Stimulated activated CD8-positive, alpha-beta memory T cell treated with anti-CD3 and anti-CD28 coated beads, Interleukin-2, amount 100 ng/mL, for 48 hours (primary cell): ENCODE measurements around the gene MAML2.

ENCODE experiments used
- DNase-seq, 2 donors: peaks; one replicate each; pipeline ENCODE4 v3.0.0-alpha.2; 2020; ENCODE audit warnings: low read depth in 2 of 2

The MAML2 gene

DNA sequence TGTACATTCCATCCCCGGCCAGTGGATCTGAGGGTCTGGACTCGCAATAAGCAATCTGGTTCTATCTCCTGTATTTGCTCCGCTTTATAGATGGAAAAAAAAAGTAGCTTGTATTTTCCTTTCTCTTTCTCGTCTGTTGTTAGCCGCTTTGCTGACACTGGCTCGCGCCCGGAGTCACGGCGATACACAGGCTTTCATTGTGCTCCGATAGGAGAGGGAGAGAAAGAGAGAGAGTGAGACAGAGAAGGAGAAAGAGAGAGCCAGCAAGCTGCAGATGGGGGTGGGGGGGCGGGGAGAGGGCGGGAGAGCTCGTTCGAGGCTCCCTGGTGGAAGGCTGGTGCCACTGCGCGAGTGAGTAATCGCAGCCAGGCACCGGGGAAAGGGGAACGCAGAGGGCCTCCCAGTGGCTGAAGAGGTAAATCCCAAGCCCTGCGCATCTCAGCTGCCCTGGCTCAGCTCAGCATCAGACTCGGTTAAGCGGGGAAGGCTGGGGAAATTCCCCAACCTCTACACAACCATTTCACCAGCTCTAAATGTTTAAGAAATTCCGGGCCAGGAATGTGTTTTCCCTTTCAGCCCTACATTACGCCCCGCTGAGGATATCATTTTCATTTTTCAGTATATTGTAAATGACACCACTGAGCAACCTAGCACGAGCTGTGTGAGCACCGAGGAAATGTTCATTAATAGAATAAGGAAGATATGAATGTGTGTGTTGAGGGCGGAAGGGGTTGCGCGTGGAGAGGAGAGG is at the start of gene MAML2:
Gene MAML2 (minus strand): TSS at position 235 of the 751 bp plus-strand sequence. CDS start 1,300 bp downstream, outside the sequence.
- DNase-seq, result peak; percentile 79 to 84

DNA sequence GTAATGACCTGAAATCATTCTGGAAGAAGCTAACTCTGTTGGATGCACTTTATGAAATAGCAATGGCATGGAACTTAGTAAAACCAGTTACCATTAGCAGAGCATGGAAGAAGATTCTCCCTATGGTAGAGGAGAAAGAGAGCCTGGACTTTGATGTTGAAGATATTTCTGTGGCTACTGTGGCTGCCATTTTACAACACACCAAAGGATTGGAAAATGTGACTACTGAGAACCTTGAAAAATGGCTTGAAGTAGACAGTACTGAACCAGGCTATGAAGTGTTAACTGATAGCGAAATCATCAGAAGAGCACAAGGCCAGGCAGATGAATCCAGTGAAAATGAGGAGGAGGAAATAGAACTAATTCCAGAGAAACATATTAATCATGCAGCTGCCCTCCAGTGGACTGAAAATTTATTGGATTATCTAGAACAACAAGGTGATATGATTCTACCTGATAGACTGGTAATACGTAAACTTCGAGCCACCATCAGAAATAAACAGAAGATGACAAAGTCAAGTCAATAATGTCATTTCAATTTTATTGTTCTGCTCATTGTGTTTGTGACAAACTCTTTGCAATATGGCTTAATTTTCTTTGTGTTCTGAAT is 48.8 kb upstream of the MAML2 start:
- no peak for DNase-seq

DNA sequence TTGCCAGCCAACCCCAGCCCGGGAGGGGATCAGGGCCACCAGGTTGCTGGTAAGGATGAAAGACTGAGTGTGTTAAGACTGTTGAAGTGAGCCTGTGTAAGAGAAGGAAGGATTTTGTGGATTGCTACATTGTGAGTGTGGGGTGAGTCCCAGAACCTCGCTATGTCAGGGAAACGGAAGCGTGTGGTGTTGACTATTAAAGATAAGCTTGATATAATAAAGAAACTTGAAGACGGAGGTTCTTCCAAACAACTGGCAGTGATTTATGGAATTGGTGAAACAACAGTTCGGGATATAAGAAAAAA is 47.4 kb upstream of the MAML2 start:
- DNase-seq, result no peak

DNA sequence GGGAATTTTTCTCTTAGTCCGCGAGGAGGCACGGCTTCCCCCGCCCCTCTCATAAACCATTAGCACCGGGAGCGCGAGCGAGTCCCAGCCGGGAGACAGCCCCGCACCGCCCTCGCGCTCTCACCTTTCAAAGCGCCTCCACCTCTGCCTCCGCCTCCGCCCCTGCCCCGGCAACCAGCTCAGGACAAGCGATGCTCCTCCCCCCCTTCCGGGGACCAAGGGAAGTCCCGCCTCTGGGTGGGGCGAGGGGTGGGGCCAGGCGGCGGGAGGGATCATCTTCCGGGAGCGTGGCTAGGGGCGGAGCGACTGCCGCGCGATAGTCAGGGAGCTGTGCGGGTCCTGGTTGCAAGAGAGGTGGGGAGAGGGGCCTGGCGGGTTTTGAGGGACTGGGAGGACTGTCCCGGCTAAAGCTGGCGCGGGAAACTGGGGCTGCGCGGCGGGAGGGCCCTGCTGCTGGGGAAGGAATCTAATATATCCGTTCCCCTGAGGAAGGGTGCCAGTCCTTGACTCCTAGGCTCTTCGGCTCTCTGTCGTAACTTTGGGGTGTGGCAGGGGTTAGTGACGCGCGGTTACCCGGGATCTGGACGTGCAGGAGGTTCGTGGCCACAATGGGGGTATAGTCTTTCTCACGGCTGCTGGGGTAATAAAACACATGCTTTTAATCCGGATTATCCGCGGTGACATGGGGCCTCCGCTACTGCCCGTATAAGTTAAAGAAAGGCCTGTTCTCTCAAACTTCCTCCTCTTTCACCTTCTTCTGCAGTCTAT is 46.9 kb upstream of the MAML2 start, which contains the start of the genes CCDC82 and JRKL:
Gene CCDC82 (minus strand): TSS at position 193 of the 768 bp plus-strand sequence. CDS start 5,165 bp downstream, outside the sequence.
Gene JRKL (plus strand): TSS at position 294 of the 768 bp plus-strand sequence. CDS start 637 bp downstream, outside the sequence.
- peak; percentile 98 for DNase-seq

DNA sequence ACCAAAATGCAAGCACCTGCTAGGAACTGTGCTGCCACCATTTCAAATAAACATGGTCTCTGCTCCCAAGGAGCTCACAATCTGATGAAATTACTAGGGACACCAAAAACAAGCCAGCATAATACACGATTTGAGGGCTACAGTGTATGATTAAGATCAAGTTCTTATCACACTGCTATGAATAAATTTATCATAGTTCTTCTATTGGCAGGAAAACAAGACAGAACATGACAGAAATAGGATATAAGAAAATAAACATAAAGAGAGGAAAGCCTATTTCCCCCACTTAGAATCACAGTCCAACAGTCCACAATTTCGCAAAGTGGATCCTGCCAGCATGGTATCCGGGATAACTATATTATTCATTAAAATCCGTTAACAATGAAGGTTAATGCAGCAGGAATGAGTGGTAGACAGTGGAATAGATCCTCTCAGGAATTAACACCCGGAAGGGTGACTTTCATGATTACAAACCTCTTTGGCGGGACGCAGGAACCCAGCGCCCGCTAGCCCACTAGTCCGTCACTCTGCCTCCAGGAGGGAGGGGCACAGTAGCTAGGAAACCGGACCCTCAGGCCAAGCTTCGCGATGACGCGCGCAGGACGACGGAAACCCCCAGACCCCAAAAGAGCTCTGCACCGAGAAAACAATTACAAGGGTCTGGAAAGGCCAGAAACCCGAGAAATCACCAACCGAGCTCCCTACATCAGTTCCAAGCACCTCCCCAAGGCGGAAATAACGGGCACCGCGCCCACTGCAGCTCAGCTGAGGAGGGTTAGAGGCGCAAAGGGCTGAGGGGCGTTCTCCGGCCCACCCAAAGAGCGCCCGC is 46.1 kb upstream of the MAML2 start:
- DNase-seq, result no peak

DNA sequence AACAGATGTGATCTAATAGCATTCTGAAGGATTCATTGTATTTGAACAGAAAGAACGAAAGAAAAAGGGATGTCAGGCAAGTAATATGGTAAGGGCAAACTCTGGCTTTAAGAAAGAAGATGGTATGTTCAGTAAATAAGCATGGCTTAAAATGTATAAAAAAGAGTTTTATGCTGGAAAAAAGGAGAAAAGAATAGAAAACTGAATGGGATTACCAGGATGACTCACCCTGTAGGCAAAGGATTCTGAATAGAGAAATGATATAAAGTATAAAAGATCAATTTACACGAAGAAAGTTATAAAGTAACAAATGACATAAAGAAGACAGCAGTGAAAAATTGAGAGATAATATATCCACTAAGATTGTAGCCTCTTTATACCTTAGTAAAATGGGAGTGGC is 42.2 kb upstream of the MAML2 start:
- no peak for DNase-seq

DNA sequence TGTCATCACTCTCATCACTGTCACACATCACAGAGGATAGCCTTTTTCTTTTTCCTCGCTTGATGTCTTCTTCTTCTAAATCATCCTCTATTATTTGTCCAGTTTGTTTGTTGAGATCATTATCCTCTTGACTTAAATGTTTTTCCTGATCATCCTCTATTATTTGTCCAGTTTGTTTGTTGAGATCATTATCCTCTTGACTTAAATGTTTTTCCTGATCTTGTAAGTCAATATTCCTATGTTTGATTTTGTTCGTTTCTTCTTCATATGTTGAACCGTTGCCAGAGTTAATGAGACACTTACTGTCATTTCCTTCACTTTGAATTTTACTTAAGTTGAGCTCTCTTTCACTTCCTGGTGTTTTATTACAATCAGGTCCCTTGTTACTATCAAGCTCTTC is 41.2 kb upstream of the MAML2 start:
- DNase-seq, result no peak

DNA sequence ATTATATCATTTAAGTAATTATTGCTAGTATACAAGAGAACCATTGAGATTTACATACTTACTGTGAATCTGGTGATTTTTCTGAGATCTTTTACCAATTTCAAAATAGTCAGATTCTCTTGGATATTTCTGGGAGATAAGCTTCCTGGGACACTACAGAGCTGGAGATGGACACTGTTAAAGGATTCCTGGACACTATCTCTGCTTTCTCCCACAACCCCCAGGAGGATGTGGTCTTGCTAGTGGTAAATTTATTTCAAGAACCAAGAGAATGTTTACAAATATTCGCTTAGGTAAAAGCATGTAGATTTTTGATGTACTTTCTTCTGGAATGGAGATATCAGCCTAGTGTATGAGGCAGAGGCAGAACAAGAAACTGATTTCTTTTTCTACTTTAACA is 33.8 kb upstream of the MAML2 start:
- DNase-seq, result no peak

DNA sequence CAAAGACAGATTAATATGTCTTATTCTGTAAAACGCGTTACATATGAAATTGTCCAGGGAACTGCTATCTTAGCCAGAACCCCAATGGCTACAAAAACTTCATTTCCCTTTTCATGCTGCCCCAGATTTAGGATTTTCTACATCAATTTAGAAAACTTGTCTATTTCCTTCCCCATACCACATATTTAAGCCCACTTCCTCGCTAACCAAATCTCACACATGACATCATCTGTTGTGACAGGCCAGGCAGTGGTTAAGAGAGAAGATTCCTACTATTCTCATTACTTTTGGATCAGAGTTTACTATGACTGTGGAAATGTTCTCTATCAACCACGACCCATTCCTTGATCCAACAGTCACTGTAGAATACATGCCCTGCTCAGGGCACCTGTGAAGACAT is 30.8 kb upstream of the MAML2 start:
- DNase-seq, result no peak

DNA sequence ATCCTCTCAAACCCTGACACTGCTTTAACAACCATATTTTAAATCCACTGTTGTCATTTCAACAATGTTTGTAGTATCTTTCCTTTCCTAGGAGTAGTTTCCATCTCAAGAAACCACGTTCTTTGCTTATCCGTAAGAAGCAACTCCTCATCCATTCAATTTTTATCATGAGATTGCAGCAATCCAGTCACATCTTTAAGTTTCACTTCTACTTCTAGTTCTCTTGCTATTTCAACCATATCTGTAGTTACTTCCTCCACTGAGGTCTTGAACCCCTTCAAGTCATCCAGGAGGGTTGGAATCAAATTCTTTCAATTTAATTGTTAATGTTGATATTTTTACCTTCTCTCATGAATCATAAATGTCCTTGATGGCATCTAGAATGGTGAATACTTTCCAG is 24.3 kb upstream of the MAML2 start:
- DNase-seq, result no peak

DNA sequence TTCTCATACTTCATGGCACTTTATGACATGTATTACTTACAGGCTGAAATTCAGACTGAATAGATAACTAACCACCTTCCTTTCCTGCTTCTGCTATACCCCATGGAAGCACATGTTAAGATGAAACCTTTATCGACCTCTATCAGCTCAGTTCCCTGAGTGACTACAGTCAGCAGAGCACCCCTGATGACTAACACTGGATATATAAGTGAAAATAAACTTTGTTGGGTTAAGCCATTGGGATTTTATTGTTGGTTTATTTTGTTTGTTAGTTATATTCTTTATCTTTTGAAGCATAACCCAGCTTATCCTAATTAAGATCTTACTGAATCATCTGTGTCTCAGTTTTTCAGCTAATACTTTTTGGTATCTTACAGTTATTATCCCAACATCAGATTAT is 23.0 kb upstream of the MAML2 start:
- DNase-seq, result no peak

DNA sequence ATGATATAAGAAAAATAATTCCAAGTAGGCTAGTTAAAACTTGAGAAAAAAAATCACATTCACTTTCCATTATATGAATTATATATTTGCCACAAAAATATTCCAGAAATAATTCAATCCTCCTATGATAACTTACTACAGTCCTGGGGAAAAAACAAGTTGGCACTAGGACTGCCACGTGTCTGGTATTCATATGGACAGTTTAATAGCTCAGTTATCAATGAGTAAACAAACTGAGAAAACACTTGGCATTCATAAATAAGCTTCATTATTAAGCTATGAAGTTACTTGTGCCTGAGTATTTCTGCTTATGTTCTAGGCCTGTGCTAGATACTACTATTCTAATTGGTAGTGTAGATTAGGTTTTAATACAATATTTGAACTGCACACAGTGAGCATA is 22.5 kb upstream of the MAML2 start:
- no peak for DNase-seq

DNA sequence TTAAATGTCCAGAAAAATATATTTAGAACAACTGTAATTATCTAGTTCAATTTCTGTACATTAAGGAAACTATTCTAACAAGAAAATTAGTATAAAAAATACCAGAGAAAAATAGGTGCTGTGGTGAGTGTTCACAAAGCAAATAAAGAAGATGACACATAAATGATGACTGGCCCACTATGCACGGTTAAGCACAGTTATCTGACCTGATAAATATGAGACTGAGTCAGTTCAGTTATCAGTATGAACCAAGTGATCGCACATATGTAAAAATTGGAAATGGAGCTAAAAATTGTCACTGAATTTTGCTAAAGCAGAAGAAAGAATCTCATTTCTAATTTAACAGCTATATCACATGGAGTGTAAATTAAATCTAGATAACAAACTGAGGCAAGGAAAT is 18.8 kb upstream of the MAML2 start:
- no peak for DNase-seq

DNA sequence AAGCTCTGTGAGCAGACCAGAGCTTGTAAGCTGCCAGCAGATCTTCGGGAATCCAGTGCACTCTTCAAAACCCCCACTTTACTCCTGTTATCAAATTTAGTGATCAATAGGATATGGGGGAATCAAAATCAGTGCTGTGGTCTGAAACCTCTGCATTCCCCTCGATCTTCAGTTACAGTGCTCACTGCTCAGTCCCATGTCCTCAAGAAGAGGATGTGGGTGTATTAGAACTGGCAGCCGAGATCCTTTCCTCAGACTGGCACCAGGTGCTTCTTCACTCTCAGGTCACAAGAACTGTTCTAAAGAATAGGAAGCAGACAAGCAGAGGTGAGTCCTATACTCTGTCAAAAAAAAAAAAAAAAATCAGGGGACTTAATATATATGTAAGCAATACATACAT is 15.3 kb upstream of the MAML2 start:
- DNase-seq, result no peak

DNA sequence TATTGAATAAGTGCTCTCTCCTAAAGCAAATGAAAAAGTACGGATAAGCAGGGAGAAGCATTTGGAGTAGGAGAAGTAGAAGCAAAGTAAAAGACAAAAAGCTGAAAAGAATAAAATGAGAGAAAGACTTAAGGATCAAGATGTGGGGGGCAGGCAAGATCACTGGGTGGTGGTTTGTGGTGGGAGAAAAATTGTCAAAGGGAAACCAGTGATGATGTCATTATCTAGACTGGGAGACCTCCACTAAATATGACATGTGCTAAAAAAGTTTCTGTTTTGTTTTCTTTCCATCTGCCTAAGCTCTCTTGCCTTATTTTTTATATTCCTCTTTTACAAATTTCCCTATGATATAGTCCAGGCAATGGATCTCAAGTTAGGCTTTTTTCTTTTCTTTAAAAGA is 14.8 kb upstream of the MAML2 start:
- DNase-seq, result no peak

DNA sequence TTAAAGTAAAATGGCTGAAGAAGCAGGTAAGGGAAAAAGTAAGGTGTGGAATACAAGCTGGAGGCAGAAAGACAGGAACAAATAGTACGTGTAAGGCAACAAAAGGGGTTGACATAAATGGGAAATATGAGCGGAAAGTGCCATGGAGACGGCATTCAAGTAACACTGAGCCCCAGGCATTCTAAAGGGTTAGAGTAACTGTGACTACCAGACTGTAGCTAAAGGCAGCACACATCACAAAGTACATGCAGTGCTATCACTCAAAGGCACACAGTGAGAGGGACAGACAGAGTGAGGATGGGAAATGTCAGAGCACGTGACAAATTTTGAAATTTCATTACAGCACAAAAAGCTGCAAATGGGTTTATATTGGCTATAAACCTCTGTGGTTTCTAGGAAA is 13.9 kb upstream of the MAML2 start:
- no peak for DNase-seq

DNA sequence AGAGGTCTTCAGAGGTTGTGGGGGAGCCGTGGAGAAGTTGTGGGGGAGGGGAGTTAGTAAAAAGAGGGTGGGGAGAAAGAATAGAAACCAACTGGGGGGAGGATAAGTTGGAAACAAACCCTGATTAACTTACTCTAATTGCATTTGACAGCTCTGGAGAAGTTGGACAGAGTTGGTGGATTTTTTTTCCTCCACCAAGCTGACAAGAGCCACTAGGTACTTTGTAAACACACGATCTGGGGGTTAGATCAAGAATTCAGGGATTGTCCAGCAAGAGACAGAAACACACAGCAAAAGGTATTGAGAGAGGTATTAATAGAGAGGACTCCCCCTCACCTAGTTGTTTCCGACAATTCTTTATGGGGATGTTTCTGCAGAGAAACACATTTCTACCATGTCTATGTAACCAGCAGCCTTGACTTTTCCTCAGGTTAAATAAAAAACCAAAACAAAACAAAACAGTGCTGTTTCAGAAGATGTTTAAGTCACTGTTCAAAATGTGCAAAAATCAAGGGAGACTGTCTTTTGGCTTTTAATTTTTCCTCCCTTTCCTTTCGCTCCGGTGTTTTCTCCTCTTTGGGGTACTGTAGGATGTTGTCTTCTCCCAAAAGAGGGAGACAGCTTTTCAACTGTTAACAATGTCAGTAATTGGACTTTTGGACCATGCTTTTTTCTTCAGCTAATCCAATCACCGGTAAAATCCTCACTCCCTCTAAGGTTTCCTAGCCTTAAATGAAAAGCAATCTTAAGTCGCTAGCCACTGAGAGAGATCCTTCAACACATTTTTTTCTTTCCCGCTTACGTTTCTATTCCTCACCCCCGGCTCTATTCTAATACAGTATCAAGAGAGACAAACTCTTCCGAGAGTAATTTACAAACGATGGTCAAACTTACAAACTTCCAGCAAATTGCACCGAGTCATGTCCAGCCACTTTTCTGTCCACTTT is 708 bp downstream of the MAML2 start:
- DNase-seq, result no peak

DNA sequence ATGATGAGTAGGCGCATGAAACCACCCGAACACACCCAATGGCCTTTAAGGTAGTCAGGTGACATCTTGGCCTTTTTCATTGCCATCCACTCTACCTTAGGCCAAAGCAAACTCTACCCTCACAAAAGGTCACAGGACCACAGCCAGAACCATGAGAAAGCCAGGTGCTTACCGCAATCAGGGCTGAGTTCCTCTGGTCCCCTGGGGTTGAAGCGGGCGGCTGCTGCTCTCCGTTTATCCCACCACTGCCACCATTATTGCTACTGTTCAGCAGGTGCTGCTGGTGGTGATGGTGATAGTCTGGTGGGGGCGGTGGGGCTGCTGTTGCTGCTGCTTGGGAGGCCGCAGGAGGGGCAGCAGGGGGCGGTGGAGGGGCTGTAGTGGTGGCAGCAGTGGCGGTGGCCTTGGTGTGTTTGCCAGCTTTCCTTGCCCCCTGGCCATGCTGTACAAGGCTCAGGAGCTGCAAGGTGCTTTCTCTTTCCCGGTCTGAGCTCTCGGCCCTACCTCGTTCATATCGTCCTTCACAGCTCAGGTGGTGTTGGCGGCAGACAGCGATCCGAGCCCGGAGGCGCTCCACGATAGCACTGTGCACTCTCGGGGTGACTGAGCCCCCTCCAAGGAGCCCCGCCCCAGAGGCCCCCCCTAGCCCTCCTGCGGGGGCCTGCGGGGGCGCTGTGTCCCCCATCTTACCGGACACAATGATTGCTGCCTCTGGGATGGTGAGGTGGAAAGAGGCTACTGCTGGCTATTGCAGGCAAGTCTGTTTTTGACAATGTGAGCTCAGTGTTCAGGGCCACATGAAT is 1.6 kb downstream of the MAML2 start:
- peak; percentile 39 to 52 for DNase-seq

DNA sequence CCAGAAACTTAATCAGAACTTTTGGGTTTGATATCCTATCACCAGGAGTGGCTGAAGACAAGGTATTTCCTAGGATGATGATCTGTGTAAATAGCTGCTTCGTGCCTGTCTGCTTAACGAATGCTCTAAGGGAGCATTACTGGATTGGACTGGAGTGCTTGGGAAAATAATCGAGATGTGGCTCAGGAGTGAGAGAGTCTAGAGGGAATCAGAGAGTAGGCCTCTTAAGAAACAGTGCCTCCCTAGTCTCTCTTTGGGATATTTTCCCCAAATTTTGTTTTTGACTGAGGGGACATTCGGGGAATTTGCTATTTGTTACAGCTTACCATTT is 2.5 kb downstream of the MAML2 start:
- DNase-seq, result no peak
